ENCODE results near the gene ROMO1. TPM values are rescaled to one million over a fixed set of nuclear protein-coding genes. Genes with fewer than 3 reads are reported as not detected.
A peak's percentile ranks its signal among the peaks of the same experiment; 100 is the strongest.

ROMO1 gene
- total and polyA plus RNA-seq, 10 of the 15 experiments (the other 5 are each of a cell fraction or from before 2014, with no cell fraction given) = 23.2 to 631 (median 352) TPM

- TF ChIP-seq REST (IDR thresholded peaks at IDR 0.05; ENCODE audit: low read depth, low read length) = no peak; the same call in 1 of the 2 replicates
- TF ChIP-seq MYB (IDR thresholded peaks at IDR 0.05; ENCODE audit: borderline replicate concordance, low read depth, low read length) = peak; percentile 58; the same call in 1 of the 2 replicates
- peak; percentile 85; the same call in 1 of the 2 replicates for TF ChIP-seq STAT1 (conservative IDR thresholded peaks at IDR 0.05)
- peak; percentile 81; the same call in 1 of the 2 replicates for TF ChIP-seq HDGF (IDR thresholded peaks at IDR 0.05)
- no peak for TF ChIP-seq EZH2 (IDR thresholded peaks at IDR 0.05; ENCODE audit: borderline replicate concordance, control insufficient read depth, low read depth, low read length)
- TF ChIP-seq SIN3A (IDR thresholded peaks at IDR 0.05; ENCODE audit: low read depth, low read length) = peak; percentile 55; the same call in 1 of the 2 replicates
- TF ChIP-seq PKNOX1 (IDR thresholded peaks at IDR 0.05) = peak; percentile 100
- no peak for TF ChIP-seq CHD4 (IDR thresholded peaks at IDR 0.05)
- peak; percentile 79; the same call in 1 of the 2 replicates for TF ChIP-seq ZBTB40 (IDR thresholded peaks at IDR 0.05; ENCODE audit: borderline replicate concordance)
- TF ChIP-seq TCF7 (IDR thresholded peaks at IDR 0.05; ENCODE audit: borderline replicate concordance) = peak; percentile 69; the same call in 1 of the 2 replicates
- TF ChIP-seq EGR1 (IDR thresholded peaks at IDR 0.05; ENCODE audit: borderline replicate concordance in 1 of 2, low read depth in 2 of 2, low read length in 2 of 2) = peak; percentile 25 to 99
- no peak for TF ChIP-seq HDAC2 (IDR thresholded peaks at IDR 0.05)
- TF ChIP-seq MLLT1 (IDR thresholded peaks at IDR 0.05) = peak; percentile 92
- 0 out of 2 replicates have a peak, but pooled peaks have one; percentile 24 for TF ChIP-seq CBX5 (IDR thresholded peaks at IDR 0.05; ENCODE audit: low read depth)
These were observed 42.9 kb downstream of the ROMO1 start, which contains the start of gene RBM39 (continued) for GRCh38 chr20:35741892-35742740.

Measured in GM12878 (cell line).